Measurements from ENCODE around the gene TRPM4. TPM values are rescaled to one million over a fixed set of nuclear protein-coding genes. Genes with fewer than 3 reads are reported as not detected.
"Not testable (repeated sequence)": the region's sequence is repeated elsewhere in the genome, so short reads cannot be mapped to it uniquely, and the experiment has no call there.

TRPM4 gene
- polyA plus RNA-seq, 3 donors = 19.8 to 25.4 (median 20.0) TPM

DNA sequence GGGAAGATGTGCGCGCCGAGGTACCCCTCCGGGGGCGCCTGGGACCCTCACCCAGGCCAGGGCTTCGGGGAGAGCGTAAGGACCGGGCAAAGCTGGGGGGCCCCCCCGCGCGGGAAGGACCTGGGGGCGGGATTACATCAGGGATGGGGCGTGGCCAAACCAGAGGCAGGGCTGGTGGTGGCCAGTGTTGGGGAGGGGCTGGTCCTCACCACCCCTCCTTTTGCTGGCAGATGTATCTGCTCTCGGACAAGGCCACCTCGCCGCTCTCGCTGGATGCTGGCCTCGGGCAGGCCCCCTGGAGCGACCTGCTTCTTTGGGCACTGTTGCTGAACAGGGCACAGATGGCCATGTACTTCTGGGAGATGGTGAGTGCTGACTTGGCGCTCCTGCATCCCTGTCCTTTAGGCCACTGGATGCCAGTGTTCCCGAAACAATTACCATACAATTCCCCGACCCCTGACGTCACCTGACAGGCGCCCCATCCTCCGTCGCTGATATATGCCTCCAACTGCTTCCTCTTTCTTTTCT is 25.3 kb downstream of the TRPM4 start:
- no peak for DNase-seq (ENCODE audit: low read depth in 3 of 3, low spot score in 2 of 3)

DNA sequence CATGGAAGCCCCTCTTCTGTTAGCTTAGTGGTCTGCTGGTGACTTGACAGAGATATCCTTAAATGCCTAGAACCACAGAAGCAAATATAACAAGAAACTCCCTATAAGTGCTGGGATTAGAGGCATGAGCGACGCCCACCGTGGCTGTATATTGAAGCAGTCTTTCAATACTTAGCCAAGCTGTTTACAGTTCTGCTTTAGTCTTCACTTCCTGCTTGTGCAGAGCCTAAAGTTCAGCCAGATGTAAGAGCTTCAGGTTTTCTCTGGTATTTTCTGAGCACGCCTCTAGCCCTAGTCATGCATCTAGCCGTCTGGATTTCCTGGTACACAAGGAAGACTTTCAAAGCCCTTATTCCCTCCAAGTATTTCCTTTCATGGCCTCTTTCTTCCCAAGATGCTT is 28.5 kb downstream of the TRPM4 start:
- DNase-seq (ENCODE audit: low read depth in 3 of 3, low spot score in 2 of 3) = no peak

DNA sequence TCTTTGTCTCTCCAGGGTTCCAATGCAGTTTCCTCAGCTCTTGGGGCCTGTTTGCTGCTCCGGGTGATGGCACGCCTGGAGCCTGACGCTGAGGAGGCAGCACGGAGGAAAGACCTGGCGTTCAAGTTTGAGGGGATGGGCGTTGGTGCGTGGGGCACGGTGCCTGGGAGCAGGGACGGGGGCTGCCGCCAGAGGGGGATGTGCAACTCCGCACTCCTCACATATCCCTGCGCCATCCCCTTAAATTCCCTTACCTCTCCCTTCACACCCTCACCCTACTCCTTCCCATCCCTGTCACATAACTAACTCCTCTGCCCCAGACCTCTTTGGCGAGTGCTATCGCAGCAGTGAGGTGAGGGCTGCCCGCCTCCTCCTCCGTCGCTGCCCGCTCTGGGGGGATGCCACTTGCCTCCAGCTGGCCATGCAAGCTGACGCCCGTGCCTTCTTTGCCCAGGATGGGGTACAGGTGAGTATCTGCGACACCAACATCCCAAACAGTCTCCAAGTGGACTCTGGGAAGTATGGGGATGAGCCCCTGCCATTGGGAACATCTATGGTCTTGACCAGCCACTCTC is 31.1 kb downstream of the TRPM4 start:
- DNase-seq (ENCODE audit: low read depth in 3 of 3, low spot score in 2 of 3) = no peak

- DNase-seq (ENCODE audit: low read depth in 3 of 3, low spot score in 2 of 3) = no peak
These were observed 31.7 kb downstream of the TRPM4 start for GRCh38 chr19:49189259-49189658.

DNA sequence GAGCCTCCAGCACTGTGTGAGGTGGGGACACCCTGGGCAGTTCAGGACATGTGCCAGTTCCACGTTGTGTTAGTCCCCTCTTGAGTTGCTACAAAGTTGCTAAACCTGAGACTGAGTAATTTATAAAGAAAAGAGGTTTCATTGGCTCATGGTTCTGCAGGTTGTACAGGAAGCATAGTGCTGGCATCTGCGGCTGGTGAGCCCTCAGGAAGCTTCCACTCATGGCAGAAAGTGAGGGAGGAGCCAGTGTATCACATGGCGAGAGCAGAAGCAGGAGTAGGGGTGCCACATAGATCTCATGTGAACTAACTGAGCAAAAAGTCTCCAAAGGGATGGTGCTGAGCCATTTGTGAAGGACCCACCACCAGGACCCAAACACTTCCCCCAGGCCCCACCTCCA is 33.2 kb downstream of the TRPM4 start:
- DNase-seq (ENCODE audit: low read depth in 3 of 3, low spot score in 2 of 3) = no peak

DNA sequence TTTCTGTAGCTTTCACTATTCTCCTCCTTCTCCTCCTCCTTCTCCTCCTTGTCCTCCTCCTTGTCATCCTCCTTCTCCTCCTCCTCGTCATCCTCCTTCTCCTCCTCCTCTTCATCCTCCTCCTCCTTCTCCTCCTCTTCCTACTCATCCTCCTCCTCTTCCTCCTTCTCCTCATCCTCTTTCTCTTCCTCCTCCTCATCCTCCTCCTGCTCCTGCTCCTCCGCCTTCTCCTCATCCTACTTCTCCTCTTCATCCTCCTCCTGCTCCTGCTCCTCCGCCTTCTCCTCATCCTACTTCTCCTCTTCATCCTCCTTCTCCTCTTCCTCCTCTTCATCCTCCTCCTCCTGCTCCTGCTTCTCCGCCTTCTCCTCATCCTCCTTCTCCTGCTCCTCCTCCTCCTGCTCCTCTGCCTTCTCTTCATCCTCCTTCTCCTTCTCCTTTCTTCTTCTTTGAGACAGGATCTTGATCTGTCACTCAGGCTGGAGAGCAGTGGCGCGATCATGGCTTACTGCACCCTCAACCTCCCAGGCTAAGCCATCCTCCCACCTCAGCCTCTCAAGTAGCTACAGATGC is 36.3 kb downstream of the TRPM4 start:
- no peak for DNase-seq (ENCODE audit: low read depth in 3 of 3, low spot score in 2 of 3)

DNA sequence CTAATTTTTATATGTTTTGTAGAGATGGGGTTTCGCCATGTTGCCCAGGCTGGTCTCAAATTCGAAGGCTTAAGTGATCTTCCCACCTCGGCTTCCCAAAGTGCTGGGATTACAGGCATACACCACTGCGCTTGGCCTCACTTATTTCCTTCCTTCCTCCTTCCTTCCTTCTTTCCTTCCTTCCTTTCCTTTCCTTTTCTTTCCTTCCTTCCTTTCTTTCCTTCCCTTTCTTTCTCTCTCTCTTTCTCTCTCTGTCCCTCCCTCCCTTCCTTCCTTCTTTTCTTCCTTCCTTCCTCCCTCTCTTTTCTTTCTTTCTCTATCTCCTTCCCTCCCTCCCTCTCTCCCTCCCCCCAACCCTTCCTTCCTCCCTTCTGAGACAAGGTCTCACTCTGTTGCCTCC is 36.8 kb downstream of the TRPM4 start:
- DNase-seq (ENCODE audit: low read depth in 3 of 3, low spot score in 2 of 3) = no peak

DNA sequence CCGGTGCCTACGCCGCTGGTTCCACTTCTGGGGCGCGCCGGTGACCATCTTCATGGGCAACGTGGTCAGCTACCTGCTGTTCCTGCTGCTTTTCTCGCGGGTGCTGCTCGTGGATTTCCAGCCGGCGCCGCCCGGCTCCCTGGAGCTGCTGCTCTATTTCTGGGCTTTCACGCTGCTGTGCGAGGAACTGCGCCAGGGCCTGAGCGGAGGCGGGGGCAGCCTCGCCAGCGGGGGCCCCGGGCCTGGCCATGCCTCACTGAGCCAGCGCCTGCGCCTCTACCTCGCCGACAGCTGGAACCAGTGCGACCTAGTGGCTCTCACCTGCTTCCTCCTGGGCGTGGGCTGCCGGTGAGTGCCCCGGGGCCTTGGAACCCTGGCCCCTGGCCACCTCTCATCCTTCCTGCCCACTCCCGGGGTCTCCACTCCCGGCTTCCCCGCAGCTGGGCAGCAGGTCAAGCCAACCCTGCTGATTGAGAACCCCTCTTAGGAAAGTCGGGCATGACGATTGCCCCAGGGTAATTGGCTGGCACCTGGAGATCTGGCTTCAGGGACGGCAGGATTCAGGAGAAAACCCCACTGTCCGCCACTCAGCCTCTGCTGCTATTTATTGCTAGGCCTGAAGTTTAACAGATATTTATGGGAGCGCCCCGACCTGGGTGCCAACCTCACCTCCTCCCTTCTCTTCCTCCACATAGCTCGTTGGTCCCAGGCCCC is 39.1 kb downstream of the TRPM4 start:
- DNase-seq (ENCODE audit: low read depth in 3 of 3, low spot score in 2 of 3) = no peak

DNA sequence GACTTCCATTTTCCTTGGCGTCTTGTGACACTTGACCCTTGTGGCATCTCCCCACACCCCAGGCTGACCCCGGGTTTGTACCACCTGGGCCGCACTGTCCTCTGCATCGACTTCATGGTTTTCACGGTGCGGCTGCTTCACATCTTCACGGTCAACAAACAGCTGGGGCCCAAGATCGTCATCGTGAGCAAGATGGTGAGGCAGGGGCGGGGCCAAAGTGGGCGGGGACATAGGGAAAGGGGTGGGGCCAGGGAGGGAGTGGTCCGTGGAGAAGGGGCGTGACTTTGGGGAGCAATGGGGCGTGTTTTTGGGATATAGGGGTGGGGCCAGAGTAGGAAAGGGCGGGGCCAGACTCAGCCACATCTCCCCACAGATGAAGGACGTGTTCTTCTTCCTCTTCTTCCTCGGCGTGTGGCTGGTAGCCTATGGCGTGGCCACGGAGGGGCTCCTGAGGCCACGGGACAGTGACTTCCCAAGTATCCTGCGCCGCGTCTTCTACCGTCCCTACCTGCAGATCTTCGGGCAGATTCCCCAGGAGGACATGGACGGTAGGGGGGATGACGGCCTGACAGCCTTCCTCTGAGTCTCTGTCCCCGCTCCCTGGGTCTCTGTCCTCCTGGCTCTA is 42.8 kb downstream of the TRPM4 start:
- DNase-seq (ENCODE audit: low read depth in 3 of 3, low spot score in 2 of 3) = no peak

DNA sequence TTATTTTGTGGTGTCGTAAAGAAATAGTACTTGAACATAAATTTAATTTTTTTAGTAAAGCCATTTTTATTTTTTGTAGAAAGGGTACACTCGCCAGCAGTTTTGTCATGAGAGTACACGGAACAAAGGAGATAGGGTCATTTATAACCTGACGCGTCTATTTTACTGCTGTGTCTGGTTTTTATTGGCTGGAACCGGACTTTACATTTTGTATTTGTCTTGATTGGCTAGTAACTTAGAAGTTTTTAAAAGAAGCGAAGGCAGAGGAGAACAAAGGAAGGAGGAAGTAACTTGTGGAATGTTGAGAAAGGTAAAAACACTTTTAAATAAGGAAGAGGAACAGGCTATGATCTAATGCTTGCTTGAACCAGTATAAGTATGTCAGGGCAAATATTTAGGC is 43.5 kb downstream of the TRPM4 start:
- no peak for DNase-seq (ENCODE audit: low read depth in 3 of 3, low spot score in 2 of 3)

GRCh38 chr19:49205114-49205513 is 47.5 kb downstream of the TRPM4 start:
- no peak for DNase-seq (ENCODE audit: low read depth in 3 of 3, low spot score in 2 of 3)

DNA sequence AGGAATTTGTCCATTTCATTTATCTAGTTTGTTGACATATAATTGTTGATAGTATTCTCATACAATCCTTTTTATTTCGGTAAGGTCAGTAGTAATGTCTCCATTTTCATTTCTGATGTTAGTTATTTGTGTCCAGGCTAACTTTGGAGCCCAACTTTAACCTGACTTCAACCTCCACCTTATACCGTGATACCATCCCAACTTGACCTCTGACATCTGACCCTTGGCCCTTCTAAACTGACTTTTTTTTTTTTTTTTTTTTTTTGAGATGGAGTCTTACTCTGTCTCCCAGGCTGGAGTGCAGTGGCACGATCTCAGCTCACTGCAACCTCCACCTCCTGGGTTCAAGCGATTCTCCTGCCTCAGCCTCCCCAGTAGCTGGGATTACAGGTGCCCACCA is 51.9 kb downstream of the TRPM4 start:
- not testable (repeated sequence) for DNase-seq (ENCODE audit: low read depth in 3 of 3, low spot score in 2 of 3)

- DNase-seq (ENCODE audit: low read depth in 3 of 3, low spot score in 2 of 3) = peak in 1 of 3 donors; percentile 47
These were observed 52.7 kb downstream of the TRPM4 start for GRCh38 chr19:49210108-49210900.

- DNase-seq (ENCODE audit: low read depth in 3 of 3, low spot score in 2 of 3) = no peak
These were observed 53.4 kb downstream of the TRPM4 start for GRCh38 chr19:49210901-49211451.

DNA sequence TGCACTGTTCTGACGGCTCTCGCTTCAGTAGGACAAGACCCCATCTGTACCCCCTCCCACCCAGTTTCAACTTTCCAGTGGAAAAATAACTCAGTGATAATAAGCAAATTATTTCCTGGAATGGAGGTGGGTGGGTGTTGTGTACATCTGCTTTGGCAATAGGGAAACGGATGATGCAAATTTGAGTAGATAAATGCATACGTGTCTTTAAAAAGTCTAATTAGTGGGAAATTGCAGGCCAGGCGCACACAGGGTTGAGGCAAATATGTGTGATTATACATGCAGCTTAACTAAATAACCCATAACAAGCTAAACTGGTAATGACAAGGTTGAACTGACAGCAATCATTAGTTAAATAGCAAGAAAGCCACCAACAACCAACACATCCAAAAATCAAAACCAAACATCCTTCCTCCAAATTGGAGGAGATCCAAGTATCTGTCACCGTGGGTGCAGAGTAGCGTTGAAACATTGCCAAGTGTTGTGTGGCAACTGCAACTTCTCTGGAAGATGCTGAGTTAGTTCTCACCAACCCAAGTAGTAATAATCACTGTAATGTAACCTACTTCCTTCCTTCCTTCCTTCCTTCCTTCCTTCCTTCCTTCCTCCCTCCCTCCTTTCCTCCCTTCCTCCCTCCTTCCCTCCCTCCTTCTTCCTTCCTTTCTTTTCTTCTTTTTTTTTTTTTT is 54.6 kb downstream of the TRPM4 start:
- no peak for DNase-seq (ENCODE audit: low read depth in 3 of 3, low spot score in 2 of 3)

GRCh38 chr19:49213791-49214190 is 56.2 kb downstream of the TRPM4 start:
- no peak for DNase-seq (ENCODE audit: low read depth in 3 of 3, low spot score in 2 of 3)

- DNase-seq (ENCODE audit: low read depth in 3 of 3, low spot score in 2 of 3) = no peak
These were observed 57.1 kb downstream of the TRPM4 start for GRCh38 chr19:49214701-49215100.

GRCh38 chr19:49216071-49216470 is 58.5 kb downstream of the TRPM4 start:
- DNase-seq (ENCODE audit: low read depth in 3 of 3, low spot score in 2 of 3) = no peak

DNA sequence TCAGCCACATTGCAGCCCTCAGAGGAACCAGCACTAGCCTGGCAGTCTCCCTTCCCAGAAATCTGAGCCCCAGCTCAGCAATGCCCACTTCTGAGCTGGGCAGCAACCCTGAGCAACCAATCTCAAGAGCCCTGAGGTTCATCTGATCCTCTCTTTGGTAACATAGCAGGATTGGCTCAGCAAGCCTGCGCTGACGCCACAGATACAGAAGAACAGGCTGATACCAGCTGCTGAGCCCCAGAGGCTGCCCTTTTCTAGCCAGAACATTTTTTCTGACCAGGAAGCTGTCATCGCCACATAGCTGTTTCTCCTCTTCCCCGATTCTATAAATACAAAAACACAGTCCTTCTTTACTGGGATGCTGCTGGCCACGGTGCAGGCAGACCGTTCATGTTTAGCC is 59.8 kb downstream of the TRPM4 start:
- DNase-seq (ENCODE audit: low read depth in 3 of 3, low spot score in 2 of 3) = no peak

- no peak for DNase-seq (ENCODE audit: low read depth in 3 of 3, low spot score in 2 of 3)
These were observed 64.4 kb downstream of the TRPM4 start for GRCh38 chr19:49222011-49222410.

Measured in right renal cortex interstitium (tissue), 3 donors.